Kidney tubule cell (primary cell): ENCODE results near the gene NID1.
A peak's percentile ranks its signal among the peaks of the same experiment; 100 is the strongest.
"Not testable (repeated sequence)": the region's sequence is repeated elsewhere in the genome, so short reads cannot be mapped to it uniquely, and the experiment has no call there.

Experiments
- DNase-seq: peaks from one replicate; pipeline ENCODE4 v3.0.0-alpha.2; 2018; ENCODE audit warnings: low spot score

Gene NID1

GRCh38 chr1:235999259-235999925 lies 65.5 kb downstream of the NID1 start:
- DNase-seq = peak; percentile 81

DNA sequence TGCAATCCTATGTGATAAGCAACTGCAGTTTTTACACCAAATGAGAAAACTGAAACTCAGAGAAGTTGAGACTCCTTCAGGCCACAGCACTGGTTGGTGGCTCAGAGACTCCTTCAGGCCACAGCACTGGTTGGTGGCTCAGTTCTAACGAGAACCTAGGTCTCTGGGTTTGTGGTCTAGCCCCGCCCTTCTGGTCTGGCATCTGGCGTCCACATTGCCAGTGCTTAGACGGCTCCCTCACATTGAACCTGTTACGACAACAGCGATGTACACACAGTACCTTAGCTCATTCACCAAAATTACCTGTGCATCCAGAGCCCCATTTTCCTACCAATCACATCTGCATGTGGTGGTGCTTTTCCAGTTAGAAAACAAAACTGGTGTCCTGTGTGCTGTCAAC lies 66.1 kb downstream of the NID1 start:
- no peak for DNase-seq

- no peak for DNase-seq
These were observed 67.0 kb downstream of the NID1 start for GRCh38 chr1:235997931-235998330.

DNA sequence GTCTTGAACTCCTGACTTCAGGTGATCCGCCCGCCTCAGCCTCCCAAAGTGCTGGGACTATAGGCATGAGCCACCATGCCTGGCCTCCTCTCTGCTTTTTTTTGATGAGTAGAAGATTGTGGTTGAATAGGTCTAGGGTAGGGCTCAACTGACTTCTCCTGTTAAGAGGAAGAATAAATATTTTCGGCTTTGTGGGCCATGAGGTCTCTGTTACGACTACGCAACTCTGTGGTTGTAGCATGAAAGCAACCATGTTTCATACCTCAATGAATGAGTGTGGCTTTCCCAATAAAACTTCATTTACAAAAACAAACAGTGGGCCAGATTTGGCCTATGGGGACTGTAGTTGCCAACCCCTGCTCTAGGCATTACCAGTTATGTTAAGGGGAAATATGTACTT lies 67.8 kb downstream of the NID1 start:
- DNase-seq = no peak

GRCh38 chr1:235996048-235996785 lies 68.7 kb downstream of the NID1 start:
- no peak for DNase-seq

DNA sequence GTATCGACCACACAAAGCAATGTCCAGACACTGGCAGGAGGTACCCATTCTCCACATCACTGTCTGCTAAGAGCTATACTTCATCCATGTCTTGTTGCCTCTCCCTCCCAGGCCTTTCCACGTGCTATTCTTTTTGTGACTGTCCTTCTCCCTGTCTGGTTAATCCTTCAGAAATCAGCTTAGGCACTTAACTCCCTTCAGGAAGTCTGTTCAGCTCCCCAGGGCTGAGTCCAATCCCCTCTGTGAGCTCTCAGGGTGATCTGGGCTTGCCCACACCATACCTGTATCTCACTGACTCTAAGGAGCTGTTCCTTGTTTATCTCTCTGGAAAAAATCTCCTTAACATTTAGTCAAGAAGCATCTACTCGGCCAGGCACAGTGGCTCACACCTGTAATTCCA lies 69.4 kb downstream of the NID1 start:
- DNase-seq = no peak

- no peak for DNase-seq
These were observed 71.2 kb downstream of the NID1 start for GRCh38 chr1:235993652-235994051.

GRCh38 chr1:235992868-235993267 lies 72.0 kb downstream of the NID1 start:
- no peak for DNase-seq

- DNase-seq = no peak
These were observed 72.5 kb downstream of the NID1 start for GRCh38 chr1:235992346-235992745.

DNA sequence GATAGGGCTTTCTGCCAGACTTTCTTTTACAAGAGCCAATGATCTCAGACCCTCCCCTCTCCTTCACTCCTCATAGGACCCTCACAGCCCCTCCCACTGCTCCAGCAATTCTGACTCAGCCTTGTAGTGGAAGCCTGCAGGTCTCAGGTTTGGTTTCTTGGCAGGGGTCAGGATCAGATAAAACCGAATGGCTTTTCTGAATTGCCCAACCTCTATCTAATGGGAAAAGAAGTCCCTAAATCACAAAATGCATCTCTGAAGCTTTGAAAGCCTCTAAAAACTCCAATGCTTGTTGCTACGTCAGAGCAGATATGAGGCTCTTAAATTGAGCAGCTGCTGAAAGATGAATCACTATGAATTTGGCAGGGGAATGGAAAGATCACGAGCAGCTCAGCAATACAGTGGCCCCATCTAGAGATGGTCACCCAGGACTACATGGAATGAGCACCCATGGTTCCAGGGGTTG lies 74.5 kb downstream of the NID1 start:
- no peak for DNase-seq

GRCh38 chr1:235989105-235989504 lies 75.8 kb downstream of the NID1 start:
- DNase-seq = no peak

GRCh38 chr1:235986869-235987268 lies 78.0 kb downstream of the NID1 start:
- DNase-seq = peak; percentile 14

DNA sequence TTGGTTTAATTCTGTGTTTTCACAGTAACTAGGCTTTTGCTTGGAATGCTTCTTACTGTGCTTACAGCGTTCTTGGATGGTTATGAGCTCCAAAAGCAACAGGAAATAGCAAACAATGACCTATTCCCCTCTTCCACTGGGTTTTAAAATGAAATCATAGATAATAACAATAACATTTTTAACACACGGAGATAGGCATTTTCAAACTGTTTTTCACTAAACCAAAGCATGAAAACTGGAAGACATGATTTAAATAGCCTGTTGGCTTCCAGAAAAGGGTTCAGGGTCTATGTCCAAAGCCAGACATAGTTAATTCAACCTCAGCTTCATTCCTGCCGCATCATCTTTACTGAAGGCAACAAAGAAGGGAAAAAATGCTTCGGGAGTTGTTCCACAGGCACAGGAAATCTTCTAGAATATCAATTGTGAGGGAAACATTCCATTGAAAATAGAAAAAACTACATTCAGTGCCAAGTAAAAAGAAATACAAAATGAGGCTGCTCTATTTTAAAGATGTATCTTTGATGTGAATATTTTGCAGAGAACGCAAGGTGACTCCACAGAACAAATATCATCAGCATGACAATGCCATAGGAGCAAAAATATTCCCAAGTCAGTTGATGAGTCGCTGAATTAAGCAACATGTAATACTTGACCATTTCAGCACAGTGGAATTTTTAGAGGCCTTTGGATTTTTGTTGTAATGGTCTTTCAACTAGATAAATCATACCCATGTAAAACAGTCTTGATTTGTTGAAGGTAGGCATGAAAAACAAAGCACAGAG lies 80.7 kb downstream of the NID1 start:
- peak; percentile 68 for DNase-seq

DNA sequence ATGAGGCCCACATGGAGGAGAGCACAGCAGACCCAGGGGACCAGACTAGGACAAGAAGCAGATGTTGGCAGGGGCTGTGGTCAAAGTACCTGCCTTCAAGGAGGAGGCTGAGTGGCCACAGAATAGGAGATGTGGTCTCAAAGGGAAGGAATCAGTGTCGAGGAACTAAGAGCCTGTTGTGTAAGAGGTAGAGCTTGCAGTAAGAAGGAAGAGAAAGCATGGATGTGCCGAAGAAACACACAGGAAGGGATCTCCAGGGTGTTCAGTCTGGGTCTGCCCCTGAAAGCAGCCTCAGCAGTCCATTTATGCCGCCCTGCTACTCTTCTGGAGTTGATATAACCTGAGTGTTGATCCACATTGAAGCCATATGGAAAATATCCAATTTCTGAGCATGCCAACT lies 83.9 kb downstream of the NID1 start:
- no peak for DNase-seq

- no peak for DNase-seq
These were observed 85.1 kb downstream of the NID1 start for GRCh38 chr1:235979716-235980333.

GRCh38 chr1:235979176-235979575 lies 85.7 kb downstream of the NID1 start:
- DNase-seq = no peak

DNA sequence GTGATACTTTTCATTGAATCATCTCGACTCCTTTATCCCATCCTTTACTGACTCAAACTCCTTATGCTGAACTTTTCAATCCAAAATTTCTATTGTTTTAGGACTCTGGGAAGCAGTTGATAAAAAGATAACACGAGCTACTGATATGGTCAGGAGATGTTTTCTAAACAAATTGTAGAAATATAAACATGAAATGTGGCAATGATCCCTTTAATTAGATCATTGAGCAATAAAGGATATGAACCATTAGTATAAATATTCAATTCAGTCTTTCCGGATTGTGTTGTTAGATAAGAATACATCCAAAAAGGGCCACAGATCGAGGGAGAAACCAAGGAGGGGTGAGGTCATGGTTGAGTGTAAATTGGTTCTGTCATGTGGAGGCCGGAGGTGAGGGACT lies 88.4 kb downstream of the NID1 start:
- DNase-seq = no peak

DNA sequence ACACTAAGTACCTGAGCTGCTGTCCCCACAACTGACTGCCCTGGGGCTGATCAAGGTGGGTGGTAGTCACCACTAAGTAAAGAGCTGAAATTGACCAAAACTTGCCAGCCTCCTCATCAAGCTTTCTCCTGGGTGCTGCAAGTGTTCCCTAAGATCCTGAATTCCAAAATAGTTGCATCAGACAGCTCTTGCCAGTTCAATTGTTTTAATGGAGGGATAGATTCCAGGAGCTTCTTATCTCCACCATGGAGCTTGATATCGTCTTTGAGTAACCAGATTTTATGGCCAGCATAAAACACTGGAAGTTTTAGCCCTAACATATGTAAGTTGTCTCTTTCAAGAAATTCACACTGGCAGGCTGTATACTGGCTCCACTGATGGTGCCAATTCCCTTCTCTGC lies 90.3 kb downstream of the NID1 start:
- no peak for DNase-seq

DNA sequence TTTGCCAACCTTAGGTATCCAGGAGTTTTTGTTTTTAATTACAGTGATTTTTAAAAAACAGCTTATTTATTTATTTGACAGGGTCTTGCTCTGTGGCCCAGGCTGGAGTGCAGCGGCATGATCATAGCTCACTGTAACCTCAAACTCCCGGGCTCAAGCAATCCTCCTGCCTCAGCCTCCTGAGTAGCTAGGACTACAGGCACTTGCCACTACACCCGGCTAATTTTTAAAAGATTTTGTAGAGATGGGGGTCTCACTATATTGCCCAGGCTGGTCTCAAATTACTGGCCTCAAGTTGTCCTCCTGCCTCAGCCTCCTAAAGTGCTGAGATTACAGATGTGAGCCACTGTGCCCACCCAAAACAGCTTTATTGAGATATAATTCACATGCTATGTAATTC lies 92.2 kb downstream of the NID1 start:
- not testable (repeated sequence) for DNase-seq

- peak; percentile 40 for DNase-seq
These were observed 92.6 kb downstream of the NID1 start for GRCh38 chr1:235972311-235972689.

DNA sequence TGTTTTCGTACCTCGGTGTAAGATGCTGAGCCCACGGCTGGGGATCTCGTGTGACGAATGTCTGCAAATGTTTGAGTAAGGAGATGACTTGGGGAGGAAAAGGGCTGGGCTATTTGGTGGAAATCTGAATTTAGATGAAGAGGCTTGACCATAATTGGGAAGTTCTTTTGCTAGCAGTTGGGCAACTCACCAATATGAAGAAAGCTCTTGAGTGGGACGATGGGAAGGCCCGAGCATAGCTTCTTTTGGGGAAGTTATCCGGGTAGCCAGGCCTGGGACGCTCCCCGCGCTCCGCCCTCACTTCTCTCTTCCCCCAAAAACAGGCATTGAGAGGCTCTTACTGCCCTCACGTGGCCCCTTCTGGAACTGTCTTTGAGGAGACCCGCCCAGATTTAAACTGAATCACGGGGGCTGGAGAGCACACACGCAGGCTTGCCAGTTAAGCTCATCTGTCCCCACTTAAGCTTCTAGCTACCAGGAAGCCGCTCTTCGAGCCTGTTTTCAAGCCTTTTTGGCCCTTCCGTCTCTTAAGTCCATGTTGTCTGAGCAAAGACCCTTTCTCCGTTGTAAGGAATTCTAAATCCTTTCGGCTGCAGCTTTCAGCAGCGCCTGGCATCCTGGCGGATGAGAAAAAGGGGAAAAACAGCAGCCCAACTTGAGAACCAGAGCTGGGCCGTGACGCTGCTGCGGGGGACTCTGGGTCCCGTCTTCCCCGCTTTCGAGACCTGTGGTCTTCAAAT lies 93.1 kb downstream of the NID1 start:
- DNase-seq = peak; percentile 91

DNA sequence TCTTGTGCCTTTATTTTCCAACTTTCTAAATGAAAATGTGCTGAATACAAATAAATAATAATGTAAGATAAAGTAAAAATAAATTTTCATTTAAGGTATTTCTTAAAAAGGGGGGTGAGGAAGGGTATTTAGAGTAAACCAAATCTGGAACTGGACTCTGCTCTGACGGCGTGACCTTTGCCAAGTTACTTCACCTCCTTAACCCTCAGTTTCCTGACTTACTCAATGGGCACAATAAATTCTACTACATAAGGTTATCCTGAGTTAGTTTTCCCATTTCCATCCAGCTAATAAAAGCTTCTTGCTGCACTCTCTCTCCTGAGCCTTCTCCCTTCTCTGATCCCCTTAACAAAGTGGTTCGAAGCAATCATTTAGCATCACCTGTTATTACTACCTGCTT lies 93.9 kb downstream of the NID1 start:
- DNase-seq = no peak
